ENCODE measurements around the gene RFT1.
"Not testable (repeated sequence)": the region's sequence is repeated elsewhere in the genome, so short reads cannot be mapped to it uniquely, and the experiment has no call there.

Gene RFT1

DNA sequence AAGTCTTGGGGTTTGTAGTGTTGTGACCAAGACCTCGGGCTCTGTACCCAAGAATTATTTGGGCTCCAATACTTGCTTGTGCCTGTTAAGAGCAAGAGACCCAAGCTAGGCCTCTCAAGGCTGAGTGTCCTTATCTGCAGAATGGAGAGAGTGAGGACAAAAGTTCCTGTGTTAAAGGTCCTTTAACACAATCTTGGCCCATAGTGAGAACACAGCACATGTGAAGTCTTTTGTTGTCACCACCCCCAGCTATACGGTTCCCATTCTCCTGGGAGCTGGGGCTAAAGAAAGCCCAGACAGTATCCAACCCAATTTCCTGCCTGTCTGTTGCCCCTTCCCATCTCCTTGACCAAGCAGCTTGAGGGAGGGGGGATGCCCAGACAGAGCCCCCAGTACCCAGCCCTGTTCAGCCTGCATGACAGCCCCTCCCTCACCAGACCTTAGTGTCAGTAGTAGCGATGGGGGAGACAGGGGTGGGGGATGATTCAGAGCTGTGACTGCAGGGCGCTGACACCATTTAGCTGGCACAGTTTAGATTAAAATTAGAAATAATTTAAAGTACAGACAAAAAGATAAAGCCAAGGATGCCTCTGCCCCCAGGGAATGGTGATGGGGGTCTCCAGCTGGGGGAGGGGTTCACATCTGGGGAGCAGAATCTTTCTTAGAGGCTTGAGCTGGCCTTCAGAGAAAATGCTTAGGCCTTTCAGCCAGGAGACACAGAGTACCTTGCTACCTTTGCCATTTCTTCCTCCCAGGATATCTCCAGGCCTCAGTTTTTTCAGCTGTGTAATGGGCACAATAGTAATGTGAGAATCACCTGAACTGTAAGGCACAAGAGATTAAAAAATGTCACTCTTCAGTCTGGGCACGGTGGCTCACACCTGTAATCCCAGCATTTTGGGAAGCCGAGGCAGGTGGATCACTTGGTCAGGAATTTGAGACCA, 33.5 kb upstream of the RFT1 start:
- DNase-seq, result no peak

DNA sequence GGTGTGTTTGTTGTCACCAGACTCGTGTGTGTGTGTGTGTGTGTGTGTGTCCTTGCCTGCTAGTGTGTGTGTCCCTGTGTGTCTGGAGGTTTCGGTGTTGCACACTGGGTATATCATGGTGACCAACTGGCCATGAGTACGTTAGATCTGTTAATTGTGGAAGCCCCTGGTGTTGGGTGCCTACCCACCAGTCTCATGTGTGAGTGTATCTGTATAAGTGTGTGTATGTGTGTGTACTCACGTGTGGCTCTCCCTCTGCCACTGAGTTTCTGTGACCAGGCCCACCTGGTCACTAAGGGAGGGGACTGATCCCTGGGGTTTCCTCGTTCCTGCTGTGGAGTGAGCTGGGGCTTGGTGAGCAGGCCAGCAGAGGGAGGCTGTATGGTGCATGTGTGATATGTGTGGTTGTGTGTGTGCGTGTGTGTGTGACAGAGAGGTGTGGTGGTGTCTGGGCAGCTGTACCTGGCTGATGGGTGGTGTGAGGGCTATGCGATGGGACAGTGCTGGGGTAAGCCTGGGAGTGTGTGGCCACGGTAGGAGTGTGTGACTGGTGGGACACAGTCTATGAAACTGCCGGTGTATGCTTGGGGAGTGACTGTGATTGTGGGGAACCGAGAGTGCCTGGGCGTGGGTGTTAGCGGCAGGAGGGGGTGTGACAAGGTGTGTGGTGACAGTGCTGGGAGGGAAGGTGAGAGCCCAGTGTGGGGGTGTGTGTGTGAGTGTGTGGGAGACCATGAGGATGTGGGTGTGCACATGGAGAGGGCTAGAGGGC, 32.6 kb upstream of the RFT1 start:
- DNase-seq, result peak in 4 of 5 experiments; percentile 7 to 82 (median 42)

DNA sequence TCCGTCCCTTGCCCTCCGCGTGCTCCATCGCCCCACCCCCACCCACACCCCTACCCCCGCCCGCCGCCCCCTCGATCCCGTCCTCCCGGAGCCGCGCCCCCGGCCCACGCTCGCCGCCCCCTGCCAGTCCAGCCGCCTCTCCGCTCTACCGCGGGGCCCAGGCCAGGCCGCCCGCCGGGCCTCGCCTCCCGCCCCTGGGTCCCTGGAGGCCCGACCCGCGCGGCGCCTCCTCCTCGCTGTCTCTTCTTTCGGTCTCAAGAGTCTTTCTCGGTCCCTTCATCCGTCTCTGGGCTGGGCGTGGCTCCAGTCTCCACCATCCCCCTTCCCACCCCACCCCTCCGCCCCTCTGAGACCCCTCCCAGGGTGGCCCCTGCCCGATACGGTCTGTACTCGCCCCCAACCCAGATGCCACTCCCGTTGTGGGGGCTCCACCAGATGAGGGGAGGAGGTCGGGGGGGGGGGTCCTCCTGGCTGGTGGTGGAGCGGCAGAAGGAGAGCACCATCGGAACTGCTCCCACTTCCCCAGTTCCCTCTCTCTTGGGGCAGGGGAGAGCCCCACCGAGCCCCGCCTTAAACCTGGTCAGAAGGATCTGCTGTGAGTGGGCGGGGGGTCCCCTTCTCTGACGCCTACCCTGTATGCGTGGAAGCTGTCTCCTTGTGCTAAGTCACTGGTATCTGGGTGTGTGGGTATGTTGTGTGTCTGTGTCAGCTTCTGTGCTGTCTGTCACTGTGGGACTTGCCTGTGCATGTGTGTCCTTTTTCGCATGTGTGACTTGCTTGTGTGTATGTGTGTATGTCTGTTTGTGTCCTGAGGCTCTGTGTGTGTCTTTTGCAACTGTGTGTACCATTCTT, 31.8 kb upstream of the RFT1 start:
- DNase-seq, result peak in 4 of 5 experiments; percentile 17 to 51 (median 31)

DNA sequence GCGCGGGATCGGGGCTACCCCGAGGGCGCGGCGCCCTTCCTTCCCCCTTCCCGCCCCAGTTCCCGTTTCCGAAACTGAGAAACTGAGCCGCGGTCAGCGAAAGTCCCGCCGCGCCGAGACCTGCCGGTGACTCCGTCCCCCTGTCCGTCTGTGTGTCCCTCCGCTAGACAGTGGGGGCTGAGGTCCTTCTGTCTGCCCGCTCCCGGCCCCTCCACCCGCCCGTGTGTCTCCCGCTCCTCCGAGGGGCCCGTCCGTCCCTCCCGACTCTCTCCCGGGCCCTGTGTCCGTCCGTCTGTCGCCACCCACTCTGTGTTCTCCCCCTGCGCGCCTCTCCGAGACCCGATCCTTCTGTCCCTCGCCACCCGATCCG, 31.2 kb upstream of the RFT1 start:
- DNase-seq, result peak in 1 of 5 experiments; percentile 9

DNA sequence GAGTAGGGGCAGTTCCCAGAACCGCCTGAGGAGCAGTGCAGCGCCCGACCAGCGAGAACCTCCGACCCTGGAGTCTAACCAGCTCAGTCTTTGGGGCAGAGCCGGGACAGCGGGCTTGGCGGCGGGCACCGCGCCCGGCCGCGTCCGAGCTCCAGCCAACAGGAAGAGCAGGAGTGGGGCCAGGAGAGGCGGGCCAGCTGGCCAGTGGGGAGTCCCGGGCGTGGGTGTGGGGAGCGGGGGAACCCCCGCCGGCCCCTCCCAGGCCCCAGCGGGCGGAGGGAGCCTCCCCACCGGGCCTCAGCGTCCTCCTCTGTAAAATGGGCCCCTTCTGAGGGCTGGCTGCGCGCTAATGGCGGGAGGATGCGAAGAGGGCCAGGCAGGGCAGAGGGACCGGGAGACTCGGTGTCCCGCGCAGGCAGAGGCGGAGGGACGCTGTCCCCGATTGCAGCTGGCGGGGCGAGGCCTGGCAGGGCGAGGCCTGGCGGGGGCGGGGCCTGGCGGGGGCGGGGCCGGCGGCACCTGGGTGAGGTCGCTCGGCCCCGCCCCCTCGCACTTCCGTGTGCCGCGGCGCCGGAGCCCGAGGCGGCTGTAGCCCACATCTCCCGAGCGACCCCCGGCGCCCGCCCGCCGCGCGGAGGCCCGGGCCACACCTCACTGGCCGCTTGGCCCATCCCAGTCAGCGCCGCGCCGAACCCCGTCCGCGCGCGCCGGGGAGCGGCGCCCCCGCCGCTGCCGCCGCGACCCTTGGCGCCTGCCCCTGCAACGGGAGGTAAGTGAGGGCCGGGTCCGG, 30.6 kb upstream of the RFT1 start, which contains the start of gene PRKCD:
TSS of gene PRKCD (plus strand) at position 550 of the 790 bp plus-strand sequence. CDS start 17,214 bp downstream, outside the sequence.
- peak; percentile 59 to 85 (median 73) for DNase-seq

DNA sequence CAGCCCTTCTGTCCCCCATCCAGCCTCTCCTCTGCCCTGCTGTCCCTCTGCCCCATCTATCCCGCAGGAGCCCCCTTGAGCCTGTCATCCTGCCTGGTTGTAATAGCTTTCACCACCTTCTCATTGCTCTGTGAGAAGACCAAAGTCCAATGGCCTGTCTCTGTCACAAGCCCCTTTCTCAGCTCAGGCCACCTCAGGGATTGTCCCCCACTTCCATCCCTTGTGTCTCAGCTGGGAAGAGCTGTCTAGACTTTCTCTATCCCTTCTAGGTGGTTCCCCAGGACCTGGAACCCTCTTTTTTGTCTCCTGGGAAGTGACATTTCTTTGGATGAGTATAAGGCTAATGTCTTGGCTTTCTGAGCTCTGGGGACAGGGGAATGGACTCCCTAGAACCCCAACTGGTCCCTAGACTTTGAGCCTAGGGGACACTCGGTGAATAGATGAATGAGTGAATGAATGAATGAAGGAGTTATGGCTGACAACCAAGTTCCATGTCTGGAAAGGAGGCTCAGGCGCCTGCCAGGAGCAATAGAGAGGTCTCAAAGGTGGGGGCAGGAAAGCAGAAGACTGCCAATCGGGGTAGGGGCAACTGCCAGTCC, 29.9 kb upstream of the RFT1 start:
- DNase-seq, result no peak

DNA sequence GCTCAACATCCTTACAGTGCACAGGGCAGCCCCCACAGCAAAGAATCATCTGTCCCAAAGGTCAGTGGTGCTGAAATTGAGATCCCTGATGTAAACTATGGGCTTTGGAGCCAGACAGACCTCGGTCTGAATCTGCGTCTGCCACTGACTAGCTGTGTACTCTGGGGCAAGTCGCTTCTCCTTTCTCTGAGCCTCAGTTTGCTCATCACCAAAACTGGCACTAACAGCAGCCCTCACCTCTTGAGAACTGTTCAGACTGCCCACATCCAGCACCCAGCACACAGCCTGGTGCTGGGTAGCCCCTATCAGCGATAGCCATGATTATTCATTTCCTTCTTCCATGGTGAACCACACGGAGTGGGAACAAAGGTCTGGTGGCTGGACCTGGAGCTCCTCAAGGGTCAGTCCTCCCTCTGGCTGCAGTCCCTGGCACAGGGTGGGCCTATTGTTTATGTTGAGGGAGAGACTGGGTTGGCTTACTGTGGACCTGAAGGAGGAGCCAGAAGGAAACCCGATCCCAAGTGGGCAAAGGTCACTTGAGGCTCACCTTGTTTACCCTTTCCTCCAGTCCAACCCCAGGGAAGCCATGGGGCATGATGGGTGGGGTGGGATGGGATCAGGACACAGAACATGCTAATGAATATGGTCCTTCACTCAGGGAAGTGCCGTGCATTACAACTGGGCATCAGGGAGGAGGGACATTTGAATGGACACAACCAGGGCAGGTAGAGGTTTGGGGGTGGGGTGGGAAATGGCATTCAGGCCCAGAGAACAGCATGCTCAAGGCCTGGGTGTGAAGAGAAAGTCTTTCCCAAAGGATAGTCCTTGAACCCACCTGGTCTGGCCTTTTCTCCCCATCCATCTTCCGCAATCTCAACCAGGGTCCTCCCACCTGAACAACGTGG, 29.2 kb upstream of the RFT1 start:
- no peak for DNase-seq

DNA sequence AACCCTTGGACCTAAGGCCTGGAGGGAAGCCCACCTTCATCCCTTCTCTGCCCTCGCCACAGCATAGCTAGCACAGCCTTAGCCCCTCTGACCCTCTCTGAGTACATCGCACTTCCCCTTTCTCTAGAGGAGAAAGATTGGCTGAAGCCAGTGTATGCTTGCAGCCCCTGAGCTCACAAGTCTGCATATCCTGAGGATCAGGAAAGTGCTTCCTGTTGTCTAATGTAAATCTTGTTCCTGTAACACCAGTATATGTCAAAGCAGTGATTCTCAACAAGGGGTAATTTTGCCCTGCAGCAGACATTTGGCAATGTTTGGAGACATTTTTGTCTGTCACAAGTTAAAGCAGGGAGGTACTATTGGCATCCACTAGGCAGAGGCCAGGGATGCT, 28.5 kb upstream of the RFT1 start:
- DNase-seq, result no peak

DNA sequence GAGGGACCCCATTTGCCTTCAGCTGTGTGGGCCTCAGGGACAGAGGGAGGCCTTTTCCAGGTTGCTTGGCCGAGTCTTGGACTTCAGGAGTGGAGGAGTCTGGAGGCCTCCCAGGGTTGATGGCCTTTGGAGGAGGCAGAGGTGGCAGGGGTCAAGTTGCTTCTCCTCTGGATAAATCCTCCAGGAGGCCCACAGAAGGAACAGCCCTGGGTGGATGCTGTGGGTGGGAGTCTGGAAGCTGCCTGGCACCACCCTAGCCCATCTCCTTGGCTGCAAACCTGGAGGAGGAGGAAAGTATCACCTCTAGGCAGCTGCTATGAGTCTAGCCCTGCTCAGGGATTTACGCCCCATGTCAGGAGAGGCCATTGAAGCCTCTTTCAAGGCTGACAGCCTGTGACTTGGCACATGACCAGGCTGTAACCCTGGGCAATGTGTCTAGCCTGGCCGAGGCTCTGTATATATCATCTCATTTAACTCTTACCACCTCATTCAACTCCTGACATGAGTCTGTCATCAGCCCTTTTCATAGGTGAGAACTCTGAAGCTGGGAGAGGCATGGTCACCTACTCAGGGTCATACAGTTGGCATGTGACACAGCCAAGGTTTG, 27.8 kb upstream of the RFT1 start:
- DNase-seq, result no peak

DNA sequence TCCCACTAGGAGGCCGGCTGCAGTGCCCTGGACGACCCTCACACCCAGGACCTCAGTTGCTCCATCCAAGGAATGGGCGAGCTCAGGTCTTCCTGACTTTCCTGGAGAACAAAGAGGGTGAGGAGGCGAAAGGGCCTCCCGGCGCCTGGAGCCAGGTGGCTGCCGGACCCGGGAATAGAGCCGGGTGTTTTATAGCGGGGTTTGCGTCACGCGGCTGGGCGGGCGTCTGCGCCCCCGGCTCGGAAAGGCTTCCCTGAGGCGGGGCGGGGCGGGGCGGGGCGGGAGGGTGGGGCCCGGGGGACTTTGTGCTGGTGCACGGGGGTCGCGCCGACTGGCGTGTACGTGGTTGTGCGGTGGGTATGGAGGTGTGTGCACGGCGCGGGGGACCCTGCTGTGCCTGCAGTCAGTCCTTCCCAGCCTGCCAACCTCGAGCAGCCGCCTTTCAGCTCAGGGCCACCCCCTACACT, 26.2 kb upstream of the RFT1 start:
- no peak for DNase-seq

DNA sequence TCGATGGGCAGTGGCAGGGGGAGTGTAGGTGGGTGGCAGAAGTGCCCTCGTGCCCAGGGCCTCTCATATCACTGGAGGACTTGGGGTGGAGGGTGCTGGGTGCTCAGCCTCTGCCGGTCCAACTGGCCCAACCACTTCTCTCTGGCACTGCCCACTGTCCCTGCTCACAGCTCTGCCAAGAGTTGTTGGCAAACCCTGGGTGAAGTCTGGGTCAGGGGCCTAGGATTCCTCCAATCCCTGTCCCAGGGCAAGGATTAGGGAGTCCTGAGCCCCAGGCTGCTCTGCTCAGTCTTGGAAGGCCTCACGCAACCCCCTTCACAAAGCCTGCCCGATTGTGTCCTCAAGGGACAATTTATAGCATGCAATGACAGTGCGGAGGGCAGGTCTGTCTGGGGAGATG, 25.5 kb upstream of the RFT1 start:
- DNase-seq, result no peak

DNA sequence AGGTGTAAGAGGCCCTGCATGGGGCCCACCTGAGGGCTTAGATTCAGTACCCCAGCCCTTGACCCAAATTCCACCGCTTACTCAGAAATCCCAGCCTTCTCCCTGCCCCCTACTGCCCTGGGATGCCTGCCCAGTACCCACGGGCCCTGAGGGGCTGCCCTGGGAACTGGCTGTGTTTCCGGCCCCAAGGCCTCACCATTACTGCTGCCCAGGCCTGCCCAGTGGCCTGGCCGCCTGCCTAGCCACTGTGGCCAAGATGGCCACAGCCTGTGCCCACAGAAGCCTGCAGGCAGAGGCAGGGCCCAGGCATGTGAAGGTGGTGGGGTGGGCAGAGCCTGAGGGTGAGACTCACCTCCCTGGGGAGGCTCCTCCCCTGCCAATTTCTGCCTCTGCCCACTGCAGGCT, 24.6 kb upstream of the RFT1 start:
- no peak for DNase-seq

DNA sequence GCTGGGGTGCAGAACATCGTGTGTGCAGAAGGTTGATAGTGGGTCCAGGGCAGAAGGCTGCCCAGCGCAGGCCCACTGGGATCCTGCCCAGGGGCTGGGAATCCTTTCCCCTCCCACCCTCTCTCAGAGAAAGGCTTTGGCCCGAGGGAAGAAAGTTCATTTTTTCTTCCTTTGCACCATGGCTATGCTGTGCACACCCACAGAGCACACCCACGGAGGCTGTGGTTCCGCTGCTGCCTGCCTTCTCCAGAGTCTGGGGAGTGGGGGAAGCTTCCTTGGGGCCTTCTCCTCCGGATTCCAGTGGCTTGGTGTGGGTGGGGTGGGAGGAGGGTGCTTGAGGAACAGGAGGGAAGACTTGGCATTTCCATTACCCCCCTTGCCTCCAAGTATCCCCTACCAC, 23.7 kb upstream of the RFT1 start:
- DNase-seq, result no peak

DNA sequence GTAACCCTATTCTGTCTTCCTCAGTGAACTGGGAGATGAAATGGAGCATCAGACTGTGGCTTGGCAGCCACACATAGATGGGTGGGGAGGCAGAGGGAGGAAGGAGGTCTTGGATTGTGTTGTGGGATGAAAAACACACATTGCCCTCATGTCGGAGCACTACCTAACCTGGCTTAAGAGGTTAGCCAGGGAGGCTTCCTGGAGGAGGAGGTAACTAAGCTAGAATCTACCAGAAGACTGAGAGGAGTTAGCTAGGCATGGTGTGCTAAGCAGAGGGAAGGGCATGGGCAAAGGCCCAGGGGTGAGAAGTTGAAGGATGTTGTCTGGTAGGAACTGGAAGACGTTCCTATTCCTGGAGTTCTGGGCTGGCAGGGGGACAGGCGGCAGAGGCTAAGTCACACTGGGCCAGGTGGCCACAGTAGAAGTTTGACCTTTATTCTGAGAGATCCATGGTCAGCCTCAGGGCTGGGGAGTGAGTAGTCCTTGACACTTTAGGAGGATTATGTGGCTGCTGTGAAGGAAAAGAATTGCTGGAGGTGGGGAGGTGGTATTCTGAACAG, 23.1 kb upstream of the RFT1 start:
- no peak for DNase-seq

DNA sequence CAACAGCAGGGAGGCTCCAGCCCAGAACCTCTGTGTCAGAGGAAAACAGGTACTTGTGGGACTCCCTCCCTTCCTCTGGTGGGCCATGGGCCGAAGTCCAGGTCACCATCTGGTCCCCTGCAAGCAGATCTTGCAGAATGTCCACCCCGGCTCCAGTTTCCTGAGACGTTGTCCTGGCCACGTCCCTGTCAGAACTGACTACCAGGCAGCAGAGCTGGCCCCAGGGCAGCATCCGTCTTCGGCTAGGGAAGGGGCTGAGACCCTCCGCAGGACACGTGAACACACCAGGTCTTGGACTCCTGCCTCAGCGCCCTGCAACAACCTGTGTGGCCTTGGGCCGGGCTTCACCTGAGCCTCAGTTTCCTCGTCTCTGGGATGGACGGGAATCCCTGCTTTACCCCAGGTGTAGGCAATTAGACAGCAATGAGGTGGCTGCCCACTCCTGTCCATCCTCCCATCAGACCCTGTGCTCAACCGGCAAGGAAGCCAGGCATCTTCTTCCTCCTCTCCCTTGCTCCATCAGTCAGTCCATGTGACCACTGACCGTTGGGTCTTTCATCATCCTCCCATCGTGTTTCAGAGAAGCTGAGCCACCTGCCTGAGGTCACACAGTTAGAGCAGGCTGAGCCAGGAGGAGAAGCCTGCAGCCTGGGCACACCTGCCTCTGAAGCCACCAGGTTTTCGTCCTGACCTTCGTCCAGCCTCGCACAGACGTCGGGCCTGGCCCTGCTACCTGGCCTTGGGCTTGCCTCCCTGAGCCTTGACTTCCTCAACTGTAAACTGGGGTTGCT, 21.8 kb upstream of the RFT1 start:
- no peak for DNase-seq

DNA sequence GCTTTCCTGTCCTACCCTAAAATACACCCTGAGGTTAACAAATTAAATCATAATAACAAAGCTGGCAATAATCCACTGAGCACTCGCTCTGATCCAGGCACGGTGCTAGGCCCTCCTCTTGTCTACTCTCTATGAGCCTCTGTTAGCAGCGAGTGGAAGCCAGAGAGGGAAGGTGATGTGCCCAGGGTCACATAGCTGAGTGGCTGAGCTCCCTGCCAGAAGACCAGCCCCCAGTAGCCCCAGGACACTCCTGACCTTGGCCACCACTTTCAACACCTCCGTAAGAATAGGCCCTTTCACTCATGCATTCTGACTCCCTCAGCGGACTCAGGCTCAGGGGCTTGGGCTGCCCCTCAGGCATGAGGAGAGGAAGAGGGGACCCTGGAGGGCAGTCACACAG, 21.2 kb upstream of the RFT1 start:
- DNase-seq, result no peak

DNA sequence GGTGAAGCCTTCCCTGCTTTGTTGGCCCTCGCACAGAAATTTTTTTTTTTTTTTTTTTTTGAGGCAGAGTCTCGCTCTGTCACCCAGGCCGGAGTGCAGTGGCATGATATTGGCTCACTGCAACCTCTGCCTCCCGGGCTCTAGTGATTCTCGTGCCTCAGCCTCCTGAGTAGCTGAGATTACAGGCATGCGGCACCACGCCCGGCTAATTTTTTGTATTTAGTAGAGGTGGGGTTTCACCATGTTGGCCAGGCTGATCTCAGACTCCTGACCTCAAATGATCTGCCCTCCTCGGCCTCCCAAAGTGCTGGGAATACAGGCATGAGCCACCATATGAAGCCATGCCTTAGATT, 20.8 kb upstream of the RFT1 start:
- not testable (repeated sequence) for DNase-seq

DNA sequence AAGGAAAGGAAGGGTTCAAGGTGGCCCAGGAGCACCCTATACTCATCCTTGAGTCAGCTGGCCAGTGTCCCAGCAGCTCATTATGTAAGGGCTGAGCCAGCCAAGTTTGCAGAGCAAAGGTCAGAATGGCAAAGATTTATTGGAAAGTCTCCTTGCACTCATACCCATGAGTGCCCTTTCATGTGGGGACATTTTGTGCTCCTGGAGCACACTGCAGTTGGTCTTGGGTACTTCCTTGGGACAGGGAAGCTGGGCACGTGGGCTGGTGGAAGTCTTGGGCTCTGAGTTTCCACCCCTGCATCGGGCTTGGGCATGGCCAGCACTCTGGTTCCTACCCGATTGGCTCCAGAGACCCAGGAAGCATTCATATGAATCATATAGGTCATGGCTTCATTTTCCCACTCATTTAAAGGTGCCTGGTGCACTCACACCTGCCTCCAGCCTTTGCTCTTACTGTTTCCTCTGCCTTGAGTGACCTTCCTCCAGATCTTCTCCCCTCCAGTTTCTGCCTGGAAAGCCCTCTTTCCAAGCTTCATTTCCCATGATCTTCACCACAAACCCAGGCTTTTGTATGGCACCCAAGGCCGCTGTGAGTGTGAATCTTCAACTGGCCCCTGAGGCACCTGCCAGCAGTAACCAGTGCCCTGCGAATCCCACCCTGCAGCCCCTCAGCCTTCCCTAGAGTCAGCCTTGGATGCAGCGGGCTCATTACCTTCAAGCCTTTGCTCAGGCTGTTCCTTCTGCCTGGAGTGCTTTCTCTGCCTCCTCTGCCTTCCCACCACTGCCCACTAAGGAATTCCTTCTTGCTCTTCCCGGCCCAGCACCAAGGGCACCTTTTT, 20.2 kb upstream of the RFT1 start:
- DNase-seq, result no peak

Measured in T-helper 2 cell (primary cell).